K562 (cell line): ENCODE results near the gene ATF4. TPM values are rescaled to one million over a fixed set of nuclear protein-coding genes. Genes with fewer than 3 reads are reported as not detected.
A peak's percentile ranks its signal among the peaks of the same experiment; 100 is the strongest.

Experiments
- ATAC-seq: fragments of 200-7000 bp; cut with Tn5 transposase; 3 replicates; pipeline ENCODE4 v1.9.1; 2020; ENCODE audit warnings: moderate library complexity
- BruUV-seq: library from RNA; stranded (reverse); fragments of 400-500 nt; replicated peaks from 2 replicates; lab custom pipeline; 2021; lab: Mats Ljungman, UMichigan
- CTCF ChIA-PET: fragments of 300-600 bp; formaldehyde crosslinking; extraction: SDS; loops from one replicate; lab custom pipeline; 2021; ENCODE audit warnings: low intra/inter-chr PET ratio; lab: Yijun Ruan, JAX
- POLR2A ChIA-PET: fragments of 300-600, 350-650 bp; sonication (Branson Sonifier 250); formaldehyde crosslinking; extraction: SDS; loops from one replicate; lab custom pipeline; 2021; ENCODE audit warnings: antibody characterized with exemption, inconsistent platforms; lab: Yijun Ruan, JAX
- DNase-seq, 4 experiments: peaks; one replicate each; pipeline versions ENCODE4 v3.0.0 to v3.0.0-alpha.2; 2011 to 2018; ENCODE audit warnings: low spot score in 3 of 4, mixed read lengths in 3 of 4; ENCODE audit errors: extremely low read depth in 1 of 4
- FAIRE-seq: peaks from 2 replicates; lab custom pipeline; 2011; peaks lifted over from hg19 to GRCh38; lab: Jason Lieb, UNC
- H2AFZ ChIP-seq: 2 replicates; pipeline ENCODE4 v1.6.0; 2011; ENCODE audit warnings: low read depth, low read length, control low read depth, inconsistent platforms
- H3K27ac ChIP-seq: fragments of 200-600 bp; 3 replicates; pipeline ENCODE4 v1.8.0; 2011; ENCODE audit warnings: low read depth, mild to moderate bottlenecking, control low read depth, inconsistent platforms, low read length, moderate library complexity, mixed read lengths; ENCODE audit errors: extremely low read depth
- H3K27me3 ChIP-seq, 2 experiments: fragments of 300-600 bp in 1 of 2; 2 replicates in 1 of 2; 3 replicates in 1 of 2; pipeline versions ENCODE4 v1.6.0 to v1.8.0; 2011; ENCODE audit warnings: inconsistent platforms in 2 of 2, low read length in 2 of 2, mild to moderate bottlenecking in 1 of 2, mixed read lengths in 1 of 2, moderate library complexity in 1 of 2; ENCODE audit not compliant: control insufficient read depth in 2 of 2, insufficient read depth in 2 of 2
- H3K36me3 ChIP-seq: fragments of 300-600 bp; 3 replicates; pipeline ENCODE4 v1.8.0; 2011; ENCODE audit warnings: mild to moderate bottlenecking, low read length, inconsistent platforms; ENCODE audit not compliant: control insufficient read depth, insufficient read depth
- H3K4me1 ChIP-seq, 2 experiments: fragments of 200-600 bp in 1 of 2; replicated peaks in 1 of 2; 2 replicates in 1 of 2; 3 replicates in 1 of 2; pipeline versions ENCODE4 v1.5.1 to v1.8.0; 2011; ENCODE audit warnings: inconsistent platforms in 2 of 2, low read length in 2 of 2, mild to moderate bottlenecking in 1 of 2, mixed read lengths in 1 of 2, moderate library complexity in 1 of 2; ENCODE audit not compliant: control insufficient read depth in 2 of 2, insufficient read depth in 2 of 2
- H3K4me2 ChIP-seq: 2 replicates; pipeline ENCODE4 v1.6.1; 2011; ENCODE audit warnings: low read length, control low read depth, inconsistent platforms, mixed read lengths; ENCODE audit not compliant: insufficient read depth
- H3K4me3 ChIP-seq: fragments of 200-600 bp; sonication (generic), shearing (Covaris generic); 2 replicates; pipeline ENCODE4 v1.5.1; 2016; ENCODE audit warnings: control low read depth, inconsistent platforms
- H3K79me2 ChIP-seq: fragments of 200-600 bp; 3 replicates; pipeline ENCODE4 v1.8.0; 2011; ENCODE audit warnings: low read length, inconsistent platforms; ENCODE audit not compliant: control insufficient read depth, insufficient read depth
- H3K9ac ChIP-seq, 2 experiments: 2 replicates each; pipeline versions ENCODE4 v1.6.0 to v1.6.1; 2011; ENCODE audit warnings: low read depth in 2 of 2, low read length in 2 of 2, control low read depth in 1 of 2, inconsistent platforms in 1 of 2, mild to moderate bottlenecking in 1 of 2, mixed read lengths in 1 of 2; ENCODE audit not compliant: insufficient read depth in 1 of 2
- H3K9me1 ChIP-seq: one replicate; pipeline ENCODE4 v1.6.0; 2011; ENCODE audit warnings: inconsistent platforms, mild to moderate bottlenecking, low read length, moderate library complexity; ENCODE audit not compliant: control insufficient read depth, insufficient read depth
- H3K9me3 ChIP-seq: replicated peaks from 2 replicates; pipeline ENCODE4 v1.5.1; 2011; ENCODE audit warnings: low read depth, low read length, inconsistent platforms; ENCODE audit not compliant: control insufficient read depth, insufficient read depth
- H4K20me1 ChIP-seq: replicated peaks from 2 replicates; pipeline ENCODE4 v1.6.1; 2011; ENCODE audit warnings: low read length, inconsistent platforms, mixed read lengths; ENCODE audit not compliant: control insufficient read depth, insufficient read depth
- CHCHD3 ChIP-seq: fragments of 250-450 bp; sonication (Bioruptor Pico); IDR thresholded peaks from 2 replicates; pipeline ENCODE4 v2.1.2; 2022; ENCODE audit warnings: mild to moderate bottlenecking
- EZH2 ChIP-seq: IDR thresholded peaks from 2 replicates; pipeline ENCODE4 v1.6.1; 2012; ENCODE audit warnings: low read depth, mild to moderate bottlenecking, inconsistent platforms, low read length, borderline replicate concordance
- FOXO4 ChIP-seq: fragments of 450-650 bp; formaldehyde crosslinking; IDR thresholded peaks from 2 replicates; pipeline ENCODE4 v1.4.0; 2020; ENCODE audit warnings: mild to moderate bottlenecking, moderate library complexity
- HDAC3 ChIP-seq: fragments of 450-650 bp; IDR thresholded peaks from 2 replicates; pipeline ENCODE4 v1.6.1; 2018; ENCODE audit warnings: borderline replicate concordance, mild to moderate bottlenecking, moderate library complexity; ENCODE audit not compliant: partially characterized antibody
- HMGN3 ChIP-seq: IDR thresholded peaks from 2 replicates; pipeline ENCODE4 v1.6.1; 2011; ENCODE audit warnings: borderline replicate concordance, low read depth, mild to moderate bottlenecking, mixed read lengths, low read length; ENCODE audit not compliant: insufficient read length; ENCODE audit errors: extremely low read depth
- HNRNPUL1 ChIP-seq: fragments of 200-400 bp; formaldehyde crosslinking; IDR thresholded peaks from 2 replicates; pipeline ENCODE4 v1.6.1; 2017; ENCODE audit warnings: low read length
- MAFF ChIP-seq: IDR thresholded peaks from 2 replicates; pipeline ENCODE4 v1.6.1; 2012; ENCODE audit warnings: low read length, improper control_type of control experiment
- MLX ChIP-seq, 2 experiments: fragments of 450-650 bp in 1 of 2; sonication (generic) in 1 of 2; formaldehyde crosslinking; conservative IDR thresholded peaks; 2 replicates each; pipeline versions ENCODE4 v1.4.0 to v1.8.1; 2020 to 2022; ENCODE audit warnings: mild to moderate bottlenecking in 1 of 2, missing genetic modification reagents in 1 of 2
- RBFOX2 ChIP-seq: fragments of 200-400 bp; formaldehyde crosslinking; IDR thresholded peaks from 2 replicates; pipeline ENCODE4 v1.6.1; 2017; ENCODE audit warnings: low read depth, mild to moderate bottlenecking, low read length, moderate library complexity
- RBM25 ChIP-seq: fragments of 200-400 bp; formaldehyde crosslinking; IDR thresholded peaks from 2 replicates; pipeline ENCODE4 v1.6.1; 2018; ENCODE audit warnings: low read length, low read depth, moderate library complexity; ENCODE audit not compliant: severe bottlenecking
- TCF3 ChIP-seq: sonication (generic); formaldehyde crosslinking; IDR thresholded peaks from 2 replicates; pipeline ENCODE4 v1.4.0; 2020; ENCODE audit warnings: mild to moderate bottlenecking, missing genetic modification reagents
- ZHX1 ChIP-seq: fragments of 150-350 bp; conservative IDR thresholded peaks from 2 replicates; pipeline ENCODE4 v1.6.1; 2014; ENCODE audit warnings: low read length
- ZNF449 ChIP-seq: fragments of 250-450 bp; sonication (Bioruptor Pico); IDR thresholded peaks from 2 replicates; pipeline ENCODE4 v1.8.0; 2022; ENCODE audit warnings: moderate library complexity, mild to moderate bottlenecking, inconsistent platforms
- WGBS: fragments of 100-300 bp; shearing (Covaris generic); methylation state at CpG from one replicate; pipeline ENCODE4 v1.1.6; 2016; ENCODE audit warnings: low coverage, mixed read lengths; ENCODE audit not compliant: insufficient coverage; ENCODE audit errors: missing lambda C conversion rate; 5-methylcytosine and 5-hydroxymethylcytosine counted together
- in situ Hi-C: fragments of 300-500 bp; cut with MboI; formaldehyde crosslinking; loops from 4 replicates; pipeline ENCODE4 v1.15.0; 2018; ENCODE audit warnings: inconsistent platforms, mixed read lengths
- intact Hi-C: fragments of 100-400 bp; cut with micrococcal nuclease; formaldehyde crosslinking; loops from 2 replicates; pipeline ENCODE4 v1.14.2; 2022
- polyA plus RNA-seq, 8 experiments: library from polyadenylated mRNA; depleted of rRNA in 4 of 8; stranded (reverse) in 5 of 8; unstranded in 3 of 8; fragments of >200 nt; fragmentation: Nextera tagmentation in 2 of 8; fragmentation: Illumina TruSeq in 1 of 8; extraction: Ambion mirVana in 2 of 8; extraction: Trizol in 1 of 8; gene quantifications; 2 replicates each; pipeline versions ENCODE4 v1.2.1 to v1.2.3, GENCODE V29; 2011 to 2014; ENCODE audit warnings: inconsistent platforms in 1 of 8, missing spikeins in 1 of 8
- total RNA-seq, 7 experiments: library from RNA; depleted of rRNA in 6 of 7; stranded (reverse); fragments of >200 nt in 6 of 7; fragmentation: Illumina TruSeq in 2 of 7; extraction: Trizol in 2 of 7; gene quantifications; 2 replicates each; pipeline versions ENCODE4 v1.2.1 to v1.2.3, GENCODE V29; 2011 to 2021; ENCODE audit warnings: low replicate concordance in 1 of 7

ATF4 gene
- total and polyA plus RNA-seq, 9 of the 15 experiments (the other 6 are each of a cell fraction or from before 2014, with no cell fraction given) = 93.1 to 723 (median 355) TPM

- Histone ChIP-seq H2AFZ (no peak overlapping the region), H3K9me3 (no peaks in the 10 kb centered on the region), H3K9ac (peak overlapping the region in 1 of 2 experiments; percentile 72; a peak in 2 of 4 replicates), H3K4me2 (peak overlapping the region; percentile 54), H3K36me3 (peaks cover 57% of the 10 kb centered on the region), H3K27me3 (no peaks in the 10 kb centered on the region), H3K4me3 (no peak overlapping the region; the same call in 1 of the 2 replicates), H3K4me1 (peaks cover 25 to 52% of the 10 kb centered on the region in 2 experiments; a peak in 4 of 5 replicates), H3K9me1 (no peaks in the 10 kb centered on the region), H3K27ac (no peak overlapping the region), H3K79me2 (peaks cover 57% of the 10 kb centered on the region), H4K20me1 (peaks cover 7% of the 10 kb centered on the region)
- DNase-seq (peak; percentile 49 to 89 (median 66)), ATAC-seq (peak; percentile 51), FAIRE-seq (peak; percentile 74)
- CTCF ChIA-PET = interaction anchor here (0.6 to 2.1 kb wide), 6 partner anchors 33 to 778 kb away, joined by 3 to 18 read pairs (median 4); no protein-coding TSS in a partner anchor
- in situ Hi-C loops (no loop called here), intact Hi-C loops (loop anchor here (10.0 kb wide), 1 partner anchor 354 kb away; no protein-coding TSS in a partner anchor)
- BruUV-seq = no TSS peak
- WGBS = 57% methylated on average over 21 of the region's 32 CpGs
- POLR2A ChIA-PET = interaction anchor here (0.6 to 4.2 kb wide), 15 partner anchors 8 to 907 kb away, joined by 3 to 42 read pairs (median 3); partner anchors contain the start of genes ATF4 and RPL3
- TF ChIP-seq HMGN3 (peak; percentile 47), EZH2 (no peak), CHCHD3 (CRISPR knock-in tag) (no peak), FOXO4 (CRISPR knock-in tag) (no peak), TCF3 (CRISPR knock-in tag) (no peak; the same call in 1 of the 2 replicates), ZNF449 (CRISPR knock-in tag) (no peak), ZHX1 (0 out of 2 replicates have a peak, but pooled peaks have one; percentile 50), MAFF (no peak), RBM25 (no peak), HNRNPUL1 (no peak), RBFOX2 (peak; percentile 66), MLX (CRISPR knock-in tag; conservative IDR thresholded peaks at IDR 0.05) (no peak), HDAC3 (peak; percentile 88)
These were observed 8.5 kb downstream of the ATF4 start for GRCh38 chr22:39528681-39529486.
